Coronary artery (tissue), 2 donors: ENCODE results near the gene MGMT.

Experiments
- DNase-seq: peaks from one replicate; pipeline ENCODE4 v3.0.0-alpha.2; 2017; ENCODE audit warnings: low spot score
- H3K27ac ChIP-seq, 2 donors: fragments of 200-600 bp; sonication (generic); one replicate each; pipeline ENCODE4 v1.5.1; 2016 to 2019
- H3K4me3 ChIP-seq: fragments of 200-600 bp; sonication (generic); 2 replicates; pipeline ENCODE4 v1.5.1; 2016; ENCODE audit warnings: mild to moderate bottlenecking, moderate library complexity
- TF ChIP-seq, protein P1 (sequence below): fragments of 200-600 bp; sonication (generic); IDR thresholded peaks from one replicate; pipeline ENCODE4 v1.5.1; 2019; ENCODE audit warnings: antibody characterized with exemption

The MGMT gene

DNA sequence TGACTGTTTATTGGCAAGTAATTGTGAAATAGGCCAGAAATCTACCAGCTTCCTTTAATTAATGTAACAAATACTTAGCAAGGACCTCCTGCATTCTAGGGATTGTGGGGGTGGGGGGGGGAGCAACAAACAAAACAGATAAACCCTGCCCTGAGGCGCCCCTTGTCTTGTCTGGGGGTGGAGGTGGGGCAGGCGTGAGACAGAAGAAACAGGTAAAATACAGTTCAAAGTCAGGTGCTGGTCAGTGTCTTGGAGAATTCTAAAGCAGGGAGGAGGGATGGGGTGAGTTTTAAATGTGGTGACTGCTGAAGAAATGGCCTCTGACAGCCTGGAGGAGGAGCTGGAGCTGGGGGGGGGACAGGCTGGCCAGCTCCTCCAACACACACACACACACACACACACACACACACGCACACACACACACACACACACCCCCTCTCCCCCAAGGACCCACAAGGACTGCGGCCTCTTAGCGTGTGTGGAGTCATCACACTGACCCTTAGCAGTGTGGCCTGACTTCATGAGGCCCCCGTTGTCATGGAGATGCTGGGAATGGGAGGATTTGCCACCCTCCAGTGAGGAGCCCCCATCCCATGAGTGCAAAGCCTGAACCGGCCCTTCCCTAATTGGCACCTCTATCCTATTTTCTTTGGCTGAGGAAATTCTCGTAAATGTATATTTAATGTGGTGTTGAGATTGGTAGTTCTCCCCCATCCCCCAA is 190.4 kb downstream of the MGMT start:
- Histone ChIP-seq H3K27ac (no peak overlapping the region), H3K4me3 (no peak overlapping the region)
- DNase-seq: no peak
- TF ChIP-seq, protein P1, sequence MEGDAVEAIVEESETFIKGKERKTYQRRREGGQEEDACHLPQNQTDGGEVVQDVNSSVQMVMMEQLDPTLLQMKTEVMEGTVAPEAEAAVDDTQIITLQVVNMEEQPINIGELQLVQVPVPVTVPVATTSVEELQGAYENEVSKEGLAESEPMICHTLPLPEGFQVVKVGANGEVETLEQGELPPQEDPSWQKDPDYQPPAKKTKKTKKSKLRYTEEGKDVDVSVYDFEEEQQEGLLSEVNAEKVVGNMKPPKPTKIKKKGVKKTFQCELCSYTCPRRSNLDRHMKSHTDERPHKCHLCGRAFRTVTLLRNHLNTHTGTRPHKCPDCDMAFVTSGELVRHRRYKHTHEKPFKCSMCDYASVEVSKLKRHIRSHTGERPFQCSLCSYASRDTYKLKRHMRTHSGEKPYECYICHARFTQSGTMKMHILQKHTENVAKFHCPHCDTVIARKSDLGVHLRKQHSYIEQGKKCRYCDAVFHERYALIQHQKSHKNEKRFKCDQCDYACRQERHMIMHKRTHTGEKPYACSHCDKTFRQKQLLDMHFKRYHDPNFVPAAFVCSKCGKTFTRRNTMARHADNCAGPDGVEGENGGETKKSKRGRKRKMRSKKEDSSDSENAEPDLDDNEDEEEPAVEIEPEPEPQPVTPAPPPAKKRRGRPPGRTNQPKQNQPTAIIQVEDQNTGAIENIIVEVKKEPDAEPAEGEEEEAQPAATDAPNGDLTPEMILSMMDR: no peak

DNA sequence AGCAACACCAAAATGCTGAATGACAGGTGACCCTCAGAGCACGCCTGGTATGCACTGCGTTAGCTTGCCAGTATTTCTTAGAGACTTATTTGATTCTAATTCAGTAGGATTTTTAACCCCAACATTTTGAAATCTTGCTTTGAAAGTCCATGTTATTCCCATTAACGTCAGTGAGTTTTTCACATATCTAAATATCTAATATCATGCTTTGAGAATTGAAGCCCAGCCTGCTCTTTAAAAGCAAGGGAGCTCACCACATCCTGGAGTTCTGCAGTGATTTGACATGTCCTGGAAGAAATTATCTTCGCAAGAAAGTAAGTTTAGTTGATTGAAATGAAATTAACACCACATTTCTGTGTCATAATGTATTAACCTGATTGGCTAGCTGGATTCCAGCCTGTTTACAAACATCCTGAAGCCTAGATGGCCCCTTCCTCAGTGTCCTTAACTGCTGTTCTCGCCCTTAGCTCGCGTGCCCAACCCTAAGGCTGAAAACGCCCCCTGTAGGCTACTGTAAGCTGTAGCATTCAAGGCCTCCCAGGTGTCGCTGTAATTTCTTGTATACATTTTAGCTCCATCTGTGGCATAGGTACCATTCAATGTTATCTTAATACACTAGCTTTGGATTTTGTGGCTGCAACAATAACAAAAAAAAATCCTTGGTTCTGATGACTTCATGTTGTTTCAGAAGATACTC is 191.5 kb downstream of the MGMT start:
- TF ChIP-seq, protein P1: no peak
- DNase-seq: no peak
- no peak overlapping the region for H3K4me3 ChIP-seq
- no peak overlapping the region for H3K27ac ChIP-seq

DNA sequence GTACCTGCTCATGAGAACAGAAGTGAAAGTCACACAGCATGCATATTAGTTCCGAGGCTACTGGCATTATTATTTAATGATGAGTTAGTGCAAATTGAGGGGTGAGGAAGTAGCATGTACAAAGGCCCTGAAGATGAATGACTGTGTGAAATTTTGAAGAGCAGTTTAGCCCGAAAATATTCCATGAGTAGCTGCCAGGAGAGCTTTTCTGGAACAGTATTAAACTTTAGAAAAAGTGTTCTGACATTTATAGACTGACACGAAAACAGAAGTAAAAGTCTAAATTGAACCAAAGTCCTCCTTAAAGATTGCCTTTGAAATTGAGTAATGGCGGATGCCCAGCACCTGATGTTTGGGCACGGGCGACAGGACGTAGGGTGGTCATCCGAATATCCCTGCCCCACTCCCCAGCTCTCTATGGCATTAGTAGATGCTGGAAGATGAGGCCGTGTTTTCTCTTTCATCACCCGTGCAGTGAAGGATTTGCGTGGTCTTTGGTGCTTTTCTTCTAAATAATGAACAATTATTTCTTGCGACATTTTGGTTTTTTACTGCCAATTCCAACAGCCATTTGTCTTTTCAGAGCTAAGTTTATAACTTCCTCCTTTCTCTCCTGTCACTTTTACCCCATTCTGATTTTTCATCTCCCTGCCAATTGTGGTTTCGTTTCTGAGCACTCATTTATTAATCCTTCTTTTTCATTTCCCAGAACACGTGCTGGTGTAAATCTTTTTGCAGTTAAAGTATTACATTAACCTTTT is 192.6 kb downstream of the MGMT start:
- H3K4me3 ChIP-seq: no peak overlapping the region
- TF ChIP-seq, protein P1: no peak

DNA sequence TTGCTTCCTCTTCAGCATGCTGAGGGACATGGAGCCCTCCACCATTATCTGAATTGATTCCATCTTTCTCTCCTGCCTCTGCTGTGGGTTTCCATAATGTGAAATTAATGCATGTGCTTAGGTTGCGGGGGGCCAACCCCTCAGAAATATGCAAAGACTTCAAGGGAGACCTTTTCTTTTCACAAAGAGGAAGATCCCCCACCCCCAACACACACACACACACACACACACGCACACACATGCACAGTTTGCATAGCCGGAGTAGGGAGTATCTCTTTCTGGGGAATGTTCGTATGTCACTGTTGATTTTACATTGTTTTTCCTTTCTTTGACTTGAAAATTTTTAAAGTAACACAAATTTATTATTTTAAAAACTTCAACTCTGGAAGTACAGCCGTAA is 193.5 kb downstream of the MGMT start:
- Histone ChIP-seq H3K27ac (no peak overlapping the region), H3K4me3 (no peak overlapping the region)
- TF ChIP-seq, protein P1: no peak
- DNase-seq: no peak

More for the DNA sequence above, 192.6 kb downstream of the MGMT start:
- DNase-seq: no peak
- no peak overlapping the region for H3K27ac ChIP-seq

- TF ChIP-seq, protein P1: no peak
- DNase-seq: peak; percentile 14
- Histone ChIP-seq H3K27ac (no peak overlapping the region), H3K4me3 (no peak overlapping the region)
Measured at GRCh38 chr10:129662426-129662825, 195.4 kb downstream of the MGMT start.

DNA sequence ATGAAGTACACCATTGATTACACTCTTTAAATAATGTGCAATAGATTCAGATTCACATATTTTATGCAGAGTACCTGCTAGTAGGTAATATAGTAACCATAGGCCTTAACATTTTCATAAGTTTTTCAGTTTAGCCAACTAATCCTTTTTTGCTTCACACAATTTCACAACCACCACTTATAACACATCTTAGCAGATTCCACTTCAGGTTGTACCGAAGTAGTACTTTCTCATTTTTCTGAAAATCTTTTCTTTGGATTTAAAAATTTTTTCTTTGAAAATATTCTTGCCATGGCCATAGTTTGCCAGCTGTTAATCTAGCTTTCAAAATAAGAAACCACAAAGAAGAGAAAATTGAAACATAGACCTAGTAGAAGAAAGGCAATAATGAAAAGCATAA is 203.1 kb downstream of the MGMT start:
- Histone ChIP-seq H3K4me3 (no peak overlapping the region), H3K27ac (no peak overlapping the region)
- DNase-seq: no peak
- TF ChIP-seq, protein P1: no peak
